Liver (tissue), 9 donors: ENCODE data around the gene TUBB3. TPM values are rescaled to one million over a fixed set of nuclear protein-coding genes. Genes with fewer than 3 reads are reported as not detected.

Source experiments
- DNase-seq: peaks from one replicate; pipeline ENCODE4 v3.0.0-alpha.2; 2017; ENCODE audit warnings: low spot score
- H3K27ac ChIP-seq, 2 donors: one replicate each; pipeline ENCODE4 v1.7.0; 2013; ENCODE audit warnings: inconsistent platforms in 2 of 2, low read length in 2 of 2, control low read depth in 1 of 2, low read depth in 1 of 2, mild to moderate bottlenecking in 1 of 2
- H3K27me3 ChIP-seq, 4 donors: one replicate each; pipeline versions ENCODE4 v1.6.1 to v1.7.0; 2013; ENCODE audit warnings: low read length in 3 of 4, inconsistent platforms in 1 of 4, mild to moderate bottlenecking in 1 of 4, moderate library complexity in 1 of 4; ENCODE audit not compliant: control insufficient read depth in 4 of 4, insufficient read depth in 4 of 4
- H3K36me3 ChIP-seq, 4 donors: one replicate each; pipeline versions ENCODE4 v1.6.1 to v1.7.0; 2013; ENCODE audit warnings: low read length in 3 of 4, mild to moderate bottlenecking in 3 of 4, low read depth in 1 of 4, moderate library complexity in 1 of 4; ENCODE audit not compliant: control insufficient read depth in 4 of 4, insufficient read depth in 3 of 4
- H3K4me1 ChIP-seq, 4 donors: one replicate each; pipeline versions ENCODE4 v1.6.1 to v1.7.0; 2013; ENCODE audit warnings: low read length in 3 of 4, mild to moderate bottlenecking in 3 of 4, moderate library complexity in 1 of 4; ENCODE audit not compliant: control insufficient read depth in 4 of 4, insufficient read depth in 4 of 4
- H3K4me3 ChIP-seq, 3 donors: one replicate each; pipeline versions ENCODE4 v1.6.1 to v1.7.0; 2013; ENCODE audit warnings: low read length in 3 of 3, control low read depth in 1 of 3, low read depth in 1 of 3, mild to moderate bottlenecking in 1 of 3
- H3K9ac ChIP-seq, 2 donors: one replicate each; pipeline ENCODE4 v1.7.0; 2013; ENCODE audit warnings: low read length in 2 of 2, mild to moderate bottlenecking in 2 of 2, moderate library complexity in 2 of 2, control low read depth in 1 of 2, low read depth in 1 of 2
- H3K9me3 ChIP-seq, 4 donors: one replicate each; pipeline versions ENCODE4 v1.6.1 to v1.7.0; 2013; ENCODE audit warnings: low read length in 3 of 4; ENCODE audit not compliant: control insufficient read depth in 4 of 4
- ATF3 ChIP-seq: IDR thresholded peaks from 2 replicates; pipeline ENCODE4 v1.6.1; 2016; ENCODE audit warnings: antibody characterized with exemption
- CTCF ChIP-seq: fragments of 150-350 bp; IDR thresholded peaks from 2 replicates; pipeline ENCODE4 v1.5.1; 2017; ENCODE audit warnings: improper control_type of control experiment, low read depth, low read length; ENCODE audit not compliant: missing input control
- EGR1 ChIP-seq, 2 donors: IDR thresholded peaks; 2 replicates each; pipeline ENCODE4 v1.6.1; 2016 to 2018; ENCODE audit warnings: antibody characterized with exemption in 2 of 2, low read depth in 2 of 2
- FOXA1 ChIP-seq: IDR thresholded peaks from 2 replicates; pipeline ENCODE4 v1.6.1; 2016; ENCODE audit warnings: antibody characterized with exemption
- FOXA2 ChIP-seq: IDR thresholded peaks from 2 replicates; pipeline ENCODE4 v1.6.1; 2016; ENCODE audit warnings: antibody characterized with exemption
- GABPA ChIP-seq, 2 donors: IDR thresholded peaks in 1 of 2; conservative IDR thresholded peaks in 1 of 2; 2 replicates each; pipeline ENCODE4 v1.6.1; 2016; ENCODE audit warnings: antibody characterized with exemption in 2 of 2, mild to moderate bottlenecking in 1 of 2, moderate library complexity in 1 of 2
- HNF4A ChIP-seq, 2 donors: conservative IDR thresholded peaks; 2 replicates each; pipeline ENCODE4 v1.6.1; 2016; ENCODE audit warnings: antibody characterized with exemption in 2 of 2, mild to moderate bottlenecking in 2 of 2
- HNF4G ChIP-seq: IDR thresholded peaks from 2 replicates; pipeline ENCODE4 v1.6.1; 2016; ENCODE audit warnings: antibody characterized with exemption
- MAX ChIP-seq: IDR thresholded peaks from 2 replicates; pipeline ENCODE4 v1.6.1; 2016; ENCODE audit warnings: antibody characterized with exemption
- NR2F2 ChIP-seq: IDR thresholded peaks from 2 replicates; pipeline ENCODE4 v1.6.1; 2016; ENCODE audit warnings: antibody characterized with exemption
- RAD21 ChIP-seq, 2 donors: IDR thresholded peaks; 2 replicates each; pipeline ENCODE4 v1.6.1; 2016; ENCODE audit warnings: antibody characterized with exemption in 2 of 2, mild to moderate bottlenecking in 2 of 2
- REST ChIP-seq: IDR thresholded peaks from 2 replicates; pipeline ENCODE4 v1.6.1; 2016; ENCODE audit warnings: antibody characterized with exemption, mild to moderate bottlenecking
- RXRA ChIP-seq, 2 donors: IDR thresholded peaks; 2 replicates each; pipeline ENCODE4 v1.6.1; 2017 to 2018; ENCODE audit warnings: antibody characterized with exemption in 2 of 2, mild to moderate bottlenecking in 1 of 2
- SP1 ChIP-seq: IDR thresholded peaks from 2 replicates; pipeline ENCODE4 v1.6.1; 2018; ENCODE audit warnings: antibody characterized with exemption, mild to moderate bottlenecking
- YY1 ChIP-seq: IDR thresholded peaks from 2 replicates; pipeline ENCODE4 v1.6.1; 2016; ENCODE audit warnings: antibody characterized with exemption, mild to moderate bottlenecking
- ZBTB33 ChIP-seq: IDR thresholded peaks from 2 replicates; pipeline ENCODE4 v1.6.1; 2016; ENCODE audit warnings: antibody characterized with exemption
- WGBS: extraction: QIAGEN DNeasy Blood & Tissue Kit; methylation state at CpG from one replicate; pipeline ENCODE4 v1.1.7; 2013; 5-methylcytosine and 5-hydroxymethylcytosine counted together
- polyA plus RNA-seq, 2 donors: library from polyadenylated mRNA; stranded (reverse) in 1 of 2; unstranded in 1 of 2; fragments of 200-250 nt in 1 of 2; fragments of >200 nt in 1 of 2; fragmentation: Nextera tagmentation in 1 of 2; extraction: Ambion mirVana in 1 of 2; gene quantifications; one replicate each; pipeline versions ENCODE4 v1.2.1 to v1.2.3, GENCODE V29; 2013 to 2015
- total RNA-seq, 2 donors: library from RNA; depleted of rRNA; stranded (reverse); fragments of >200 nt; gene quantifications; one replicate each; pipeline ENCODE4 v1.2.3, GENCODE V29; 2014
- donor health status: healthy.
- donor health status: healthy.
- donor health status: healthy.
- donor health status: healthy.
- donor health status: healthy.

The TUBB3 gene
- total and polyA plus RNA-seq, 4 donors, result 0.17 to 0.89 (median 0.25) TPM; not detected in 1

GRCh38 chr16:89902980-89903379 lies 20.2 kb upstream of the TUBB3 start (continued):
- no peak for TF ChIP-seq CTCF

- Histone ChIP-seq H3K27me3 (no peaks in the 10 kb centered on the region), H3K27ac (no peak overlapping the region), H3K4me3 (no peak overlapping the region), H3K4me1 (no peaks in the 10 kb centered on the region), H3K9ac (no peak overlapping the region), H3K36me3 (peaks cover 21 to 69% (median 36%) of the 10 kb centered on the region in 4 donors), H3K9me3 (no peaks in the 10 kb centered on the region)
- no peak for DNase-seq
- WGBS, result 93% methylated on average over 19 of the region's 19 CpGs
- TF ChIP-seq RXRA (IDR thresholded peaks at IDR 0.05) (no peak), ZBTB33 (no peak), MAX (no peak), HNF4A (conservative IDR thresholded peaks at IDR 0.05) (no peak), SP1 (no peak), RAD21 (IDR thresholded peaks at IDR 0.05) (no peak), FOXA2 (no peak), YY1 (no peak), GABPA (IDR thresholded peaks at IDR 0.05 in 1 of 2, conservative IDR thresholded peaks at IDR 0.05 in 1 of 2) (no peak), FOXA1 (no peak), HNF4G (no peak), EGR1 (IDR thresholded peaks at IDR 0.05; ENCODE audit: low read depth in 2 of 2) (no peak), ATF3 (no peak)
Observed at GRCh38 chr16:89903908-89904515, 19.1 kb upstream of the TUBB3 start.

- TF ChIP-seq REST (no peak), CTCF (no peak), EGR1 (IDR thresholded peaks at IDR 0.05; ENCODE audit: low read depth in 2 of 2) (no peak), NR2F2 (no peak), RXRA (IDR thresholded peaks at IDR 0.05) (no peak), MAX (no peak), GABPA (IDR thresholded peaks at IDR 0.05 in 1 of 2, conservative IDR thresholded peaks at IDR 0.05 in 1 of 2) (no peak), ATF3 (no peak), HNF4A (conservative IDR thresholded peaks at IDR 0.05) (no peak), HNF4G (no peak), SP1 (no peak)
- no peak for DNase-seq
- WGBS, result 93% methylated on average over 31 of the region's 31 CpGs
Observed at GRCh38 chr16:89904606-89905510, 18.3 kb upstream of the TUBB3 start.

More at GRCh38 chr16:89904606-89905510, 18.3 kb upstream of the TUBB3 start:
- H3K27me3 ChIP-seq, result no peaks in the 10 kb centered on the region
- peaks cover 18 to 66% (median 32%) of the 10 kb centered on the region in 4 donors for H3K36me3 ChIP-seq
- H3K4me1 ChIP-seq, result no peaks in the 10 kb centered on the region
- H3K4me3 ChIP-seq, result no peak overlapping the region
- H3K9ac ChIP-seq, result no peak overlapping the region
- no peak overlapping the region for H3K27ac ChIP-seq
- no peaks in the 10 kb centered on the region for H3K9me3 ChIP-seq
